Stomach (tissue), 9 donors: Measurements from ENCODE around the gene RND1. TPM values are rescaled to one million over a fixed set of nuclear protein-coding genes. Genes with fewer than 3 reads are reported as not detected.

Source experiments
- DNase-seq, 2 donors: peaks; one replicate each; pipeline versions ENCODE4 v3.0.0 to v3.0.0-alpha.2; 2013 to 2019
- H3K27ac ChIP-seq, 5 donors: fragments of 200-600 bp in 4 of 5; sonication (generic) in 4 of 5; one replicate each; pipeline ENCODE4 v1.5.1; 2013 to 2019; ENCODE audit warnings: mild to moderate bottlenecking in 1 of 5, moderate library complexity in 1 of 5
- H3K27me3 ChIP-seq, 3 donors: fragments of 200-600 bp; sonication (generic); one replicate each; pipeline ENCODE4 v1.5.1; 2017 to 2019; ENCODE audit warnings: mixed run types in 1 of 3
- H3K36me3 ChIP-seq, 4 donors: fragments of 200-600 bp; sonication (generic); 1 replicate in 3 of 4; 2 replicates in 1 of 4; pipeline ENCODE4 v1.5.1; 2016 to 2019
- H3K4me1 ChIP-seq, 4 donors: fragments of 200-600 bp; sonication (generic); one replicate each; pipeline ENCODE4 v1.5.1; 2016 to 2019
- H3K4me3 ChIP-seq, 4 donors: fragments of 200-600 bp; sonication (generic) in 3 of 4; one replicate each; pipeline ENCODE4 v1.5.1; 2016 to 2019; ENCODE audit warnings: mild to moderate bottlenecking in 1 of 4
- H3K9me3 ChIP-seq, 4 donors: fragments of 200-600 bp; sonication (generic); one replicate each; pipeline ENCODE4 v1.5.1; 2016 to 2019
- CTCF ChIP-seq, 7 experiments: fragments of 450-650 bp in 4 of 7; fragments of 200-600 bp in 3 of 7; sonication (generic) in 3 of 7; IDR thresholded peaks; one replicate each; pipeline ENCODE4 v1.5.1; 2016 to 2019; ENCODE audit warnings: antibody characterized with exemption in 7 of 7, control low read depth in 2 of 7, mild to moderate bottlenecking in 1 of 7
- EP300 ChIP-seq: sonication (generic); formaldehyde crosslinking; IDR thresholded peaks from one replicate; pipeline ENCODE4 v1.6.1; 2017; ENCODE audit warnings: antibody characterized with exemption
- POLR2A ChIP-seq, 4 donors: fragments of 450-650 bp; IDR thresholded peaks; one replicate each; pipeline ENCODE4 v1.6.1; 2016; ENCODE audit warnings: antibody characterized with exemption in 4 of 4, control low read depth in 2 of 4, mild to moderate bottlenecking in 1 of 4, moderate library complexity in 1 of 4
- POLR2AphosphoS5 ChIP-seq, 3 donors: sonication (generic); formaldehyde crosslinking; IDR thresholded peaks; one replicate each; pipeline ENCODE4 v1.6.1; 2016; ENCODE audit warnings: antibody characterized with exemption in 3 of 3
- WGBS, 5 donors: extraction: QIAGEN DNeasy Blood & Tissue Kit in 3 of 5; methylation state at CpG; one replicate each; pipeline versions ENCODE4 v1.1.5 to v1.1.7; 2013 to 2018; 5-methylcytosine and 5-hydroxymethylcytosine counted together
- intact Hi-C: fragments of 100-400 bp; cut with DNase I; formaldehyde crosslinking; loops from one replicate; pipeline ENCODE4 v1.15.1; 2023; ENCODE audit warnings: low total_unique reads
- polyA plus RNA-seq, 3 donors: library from polyadenylated mRNA; stranded (reverse); fragments of 200-250 nt; gene quantifications; one replicate each; pipeline ENCODE4 v1.2.3, GENCODE V29; 2013
- total RNA-seq, 5 donors: library from RNA; depleted of rRNA; stranded (reverse); fragments of >200 nt; gene quantifications; one replicate each; pipeline versions ENCODE4 v1.1.0 to v1.2.3, GENCODE V29; 2014 to 2016
- donor health status: healthy with polysubstance abuse.
- donor health status: Bipolar disorder and iron deficiency.
- donor health status: healthy.

The RND1 gene
- total and polyA plus RNA-seq, 8 donors = 3.5 to 21.0 (median 12.2) TPM; not detected in 1

GRCh38 chr12:48818831-48819590 is 46.7 kb downstream of the RND1 start:
- no peaks in the 10 kb centered on the region for H3K9me3 ChIP-seq
- H3K4me3 ChIP-seq = peak overlapping the region; percentile 64 to 89 (median 82)
- peaks cover 22 to 47% (median 41%) of the 10 kb centered on the region in 4 donors for H3K4me1 ChIP-seq
- H3K36me3 ChIP-seq = peaks cover 0 to 10% (median 6%) of the 10 kb centered on the region in 4 donors
- TF ChIP-seq EP300 (no peak), CTCF (IDR thresholded peaks at IDR 0.05) (peak in 1 of 7 experiments; percentile 33)
- intact Hi-C loops = no loop called here
- WGBS, 5 donors = 19 to 60% (median 22%) methylated on average over 13 to 37 of the region's 37 CpGs
- no peak for DNase-seq
- peaks cover 0 to 7% (median 0%) of the 10 kb centered on the region in 3 donors for H3K27me3 ChIP-seq
- H3K27ac ChIP-seq = peak overlapping the region in 4 of 5 donors; percentile 30 to 71 (median 48)

GRCh38 chr12:48817873-48818830 is 47.5 kb downstream of the RND1 start, which contains the start of gene CACNB3:
Gene CACNB3 (plus strand): TSS chr12:48818496. CDS start chr12:48818930, 434 bp downstream.
- Histone ChIP-seq H3K27ac (peak within 1 kb of the TSS in 4 of 5 donors; percentile 30 to 71 (median 48)), H3K36me3 (peaks cover 0 to 2% (median 0%) of the 10 kb centered on the region in 4 donors), H3K9me3 (no peaks in the 10 kb centered on the region), H3K27me3 (peaks cover 0 to 7% (median 0%) of the 10 kb centered on the region in 3 donors), H3K4me1 (peaks cover 26 to 55% (median 46%) of the 10 kb centered on the region in 4 donors), H3K4me3 (peak within 1 kb of the TSS; percentile 64 to 89 (median 82))
- WGBS, 5 donors = 0 to 1% (median 1%) methylated on average over 43 to 79 of the region's 79 CpGs
- TF ChIP-seq CTCF (IDR thresholded peaks at IDR 0.05) = no peak
- no peak for TF ChIP-seq POLR2AphosphoS5 (IDR thresholded peaks at IDR 0.05)
- no peak for TF ChIP-seq EP300
- TF ChIP-seq POLR2A (IDR thresholded peaks at IDR 0.05) = no peak
- intact Hi-C loops = no loop called here
- DNase-seq = peak; percentile 74 to 91

- no peak for TF ChIP-seq EP300
- no peak for TF ChIP-seq CTCF (IDR thresholded peaks at IDR 0.05)
- no peak for TF ChIP-seq POLR2A (IDR thresholded peaks at IDR 0.05)
- TF ChIP-seq POLR2AphosphoS5 (IDR thresholded peaks at IDR 0.05) = no peak
- 84 to 89% (median 86%) methylated on average over 3 of the region's 3 CpGs for WGBS, 5 donors
- H3K4me3 ChIP-seq = peak overlapping the region; percentile 79 to 85 (median 80)
Measured at GRCh38 chr12:48816143-48816854, 49.4 kb downstream of the RND1 start.

More at GRCh38 chr12:48816143-48816854, 49.4 kb downstream of the RND1 start:
- H3K36me3 ChIP-seq = no peaks in the 10 kb centered on the region
- peak overlapping the region in 3 of 5 donors; percentile 89 to 93 (median 90) for H3K27ac ChIP-seq
- peak; percentile 40 to 58 for DNase-seq
- H3K4me1 ChIP-seq = peaks cover 36 to 74% (median 48%) of the 10 kb centered on the region in 4 donors
- peaks cover 0 to 7% (median 0%) of the 10 kb centered on the region in 3 donors for H3K27me3 ChIP-seq
- intact Hi-C loops = no loop called here
- no peaks in the 10 kb centered on the region for H3K9me3 ChIP-seq
